Superior temporal gyrus (tissue), 1 donor: Measurements from ENCODE around the gene RNASEL.
"Not testable (repeated sequence)": the region's sequence is repeated elsewhere in the genome, so short reads cannot be mapped to it uniquely, and the experiment has no call there.

Source experiments
- DNase-seq: peaks from one replicate; pipeline ENCODE4 v3.0.0-alpha.2; 2016; ENCODE audit errors: extremely low spot score

RNASEL gene

GRCh38 chr1:182561456-182561855 lies 27.6 kb downstream of the RNASEL start:
- no peak for DNase-seq

- DNase-seq: no peak
Observed at GRCh38 chr1:182560392-182560984, 28.6 kb downstream of the RNASEL start.

GRCh38 chr1:182556279-182556678 lies 32.8 kb downstream of the RNASEL start:
- DNase-seq: no peak

- DNase-seq: no peak
Observed at GRCh38 chr1:182555493-182555892, 33.6 kb downstream of the RNASEL start.

- no peak for DNase-seq
Observed at GRCh38 chr1:182552527-182552926, 36.5 kb downstream of the RNASEL start.

GRCh38 chr1:182549811-182550210 lies 39.2 kb downstream of the RNASEL start:
- DNase-seq: no peak

- DNase-seq: no peak
Observed at GRCh38 chr1:182549346-182549745, 39.7 kb downstream of the RNASEL start.

GRCh38 chr1:182533896-182534295 lies 55.2 kb downstream of the RNASEL start:
- no peak for DNase-seq

- DNase-seq: not testable (repeated sequence)
Observed at GRCh38 chr1:182528206-182528605, 60.9 kb downstream of the RNASEL start.

- no peak for DNase-seq
Observed at GRCh38 chr1:182527680-182528079, 61.4 kb downstream of the RNASEL start.

GRCh38 chr1:182525342-182525741 lies 63.7 kb downstream of the RNASEL start:
- DNase-seq: no peak
